ENCODE measurements around the gene RCCD1. TPM values are rescaled to one million over a fixed set of nuclear protein-coding genes. Genes with fewer than 3 reads are reported as not detected.

RCCD1 gene
- total RNA-seq, 1 donor from 2014 or later, result 19.7 TPM

GRCh38 chr15:90957031-90957790, 2.5 kb downstream of the RCCD1 start:
- no peak overlapping the region for H3K9ac ChIP-seq
- no peaks in the 10 kb centered on the region for H3K79me2 ChIP-seq (ENCODE audit: low read depth)
- no peaks in the 10 kb centered on the region for H3K36me3 ChIP-seq
- H3K4me3 ChIP-seq, result peak overlapping the region; percentile 56
- peak; percentile 74 for DNase-seq (ENCODE audit: low spot score)
- H3K4me3 Mint-ChIP-seq, result peak overlapping the region; percentile 81
- H3K27ac Mint-ChIP-seq, result no peak overlapping the region
- peak overlapping the region; percentile 78 for H3K4me2 ChIP-seq
- peaks cover 12% of the 10 kb centered on the region for H3K4me1 ChIP-seq
- H3K27me3 Mint-ChIP-seq (ENCODE audit: insufficient read depth, low read depth), result peaks cover 11% of the 10 kb centered on the region
- H3K27ac ChIP-seq, result no peak overlapping the region
- peaks cover 14% of the 10 kb centered on the region for H3K27me3 ChIP-seq
- H3F3A ChIP-seq (ENCODE audit: low read depth), result peaks cover 31% of the 10 kb centered on the region
- no peak overlapping the region for H2AFZ ChIP-seq (replicated peaks)
- peaks cover 16% of the 10 kb centered on the region for H3K4me1 Mint-ChIP-seq
- no peaks in the 10 kb centered on the region for H3K9me3 Mint-ChIP-seq
- H4K20me1 ChIP-seq (ENCODE audit: low read depth), result peaks cover 8% of the 10 kb centered on the region
- no peaks in the 10 kb centered on the region for H3K9me3 ChIP-seq (ENCODE audit: low read depth)
- peaks cover 7% of the 10 kb centered on the region for H3K36me3 Mint-ChIP-seq
- no peak for TF ChIP-seq CTCF (IDR thresholded peaks at IDR 0.05)
- no peak for TF ChIP-seq EZH2phosphoT487 (IDR thresholded peaks at IDR 0.05)
- no peak for TF ChIP-seq EZH2 (IDR thresholded peaks at IDR 0.05)

GRCh38 chr15:90957791-90958190, 3.1 kb downstream of the RCCD1 start:
- peaks cover 8% of the 10 kb centered on the region for H4K20me1 ChIP-seq (ENCODE audit: low read depth)
- Mint-ChIP-seq H3K4me1 (peaks cover 16% of the 10 kb centered on the region), H3K27ac (no peak overlapping the region), H3K27me3 (ENCODE audit: insufficient read depth, low read depth) (peaks cover 9% of the 10 kb centered on the region), H3K9me3 (no peaks in the 10 kb centered on the region), H3K4me3 (peak overlapping the region; percentile 81), H3K36me3 (peaks cover 5% of the 10 kb centered on the region)
- H3K4me3 ChIP-seq, result no peak overlapping the region
- peaks cover 14% of the 10 kb centered on the region for H3K27me3 ChIP-seq
- no peak for TF ChIP-seq EZH2 (IDR thresholded peaks at IDR 0.05)
- TF ChIP-seq EZH2phosphoT487 (IDR thresholded peaks at IDR 0.05), result no peak
- no peak for TF ChIP-seq CTCF (IDR thresholded peaks at IDR 0.05)
- peaks cover 31% of the 10 kb centered on the region for H3F3A ChIP-seq (ENCODE audit: low read depth)
- DNase-seq (ENCODE audit: low spot score), result no peak
- H3K4me2 ChIP-seq, result peak overlapping the region; percentile 78
- H3K36me3 ChIP-seq, result no peaks in the 10 kb centered on the region
- H3K27ac ChIP-seq, result no peak overlapping the region
- no peaks in the 10 kb centered on the region for H3K79me2 ChIP-seq (ENCODE audit: low read depth)
- no peak overlapping the region for H2AFZ ChIP-seq (replicated peaks)
- no peak overlapping the region for H3K9ac ChIP-seq
- peaks cover 12% of the 10 kb centered on the region for H3K4me1 ChIP-seq
- no peaks in the 10 kb centered on the region for H3K9me3 ChIP-seq (ENCODE audit: low read depth)

GRCh38 chr15:90959028-90959595, 4.4 kb downstream of the RCCD1 start:
- Mint-ChIP-seq H3K4me1 (peaks cover 13% of the 10 kb centered on the region), H3K36me3 (peaks cover 9% of the 10 kb centered on the region), H3K4me3 (peak overlapping the region; percentile 41), H3K27me3 (ENCODE audit: insufficient read depth, low read depth) (peaks cover 8% of the 10 kb centered on the region), H3K9me3 (no peaks in the 10 kb centered on the region), H3K27ac (no peak overlapping the region)
- no peak overlapping the region for H3K9ac ChIP-seq
- H3K36me3 ChIP-seq, result peaks cover 3% of the 10 kb centered on the region
- no peak overlapping the region for H2AFZ ChIP-seq (replicated peaks)
- H3K9me3 ChIP-seq (ENCODE audit: low read depth), result no peaks in the 10 kb centered on the region
- no peak overlapping the region for H3K27ac ChIP-seq
- H4K20me1 ChIP-seq (ENCODE audit: low read depth), result peaks cover 8% of the 10 kb centered on the region
- H3K4me2 ChIP-seq, result no peak overlapping the region
- TF ChIP-seq EZH2phosphoT487 (IDR thresholded peaks at IDR 0.05) (no peak), CTCF (IDR thresholded peaks at IDR 0.05) (no peak), EZH2 (IDR thresholded peaks at IDR 0.05) (no peak)
- peaks cover 14% of the 10 kb centered on the region for H3K27me3 ChIP-seq
- H3F3A ChIP-seq (ENCODE audit: low read depth), result peaks cover 21% of the 10 kb centered on the region
- DNase-seq (ENCODE audit: low spot score), result no peak
- H3K4me1 ChIP-seq, result peaks cover 12% of the 10 kb centered on the region
- H3K4me3 ChIP-seq, result no peak overlapping the region
- no peaks in the 10 kb centered on the region for H3K79me2 ChIP-seq (ENCODE audit: low read depth)

All from neural progenitor cell (in vitro differentiated cells).